ENCODE results near the gene PTPRG. TPM values are rescaled to one million over a fixed set of nuclear protein-coding genes. Genes with fewer than 3 reads are reported as not detected.

Gene PTPRG
- total and polyA plus RNA-seq, 2 of the 13 experiments (the other 11 are each of a cell fraction or from before 2014, with no cell fraction given): 8.0 to 25.3 TPM

- Histone ChIP-seq H3K27me3 (ENCODE audit: control insufficient read depth in 1 of 2, insufficient read depth in 2 of 2, low read length in 2 of 2) (no peaks in the 10 kb centered on the region), H3K9me3 (ENCODE audit: low read length) (no peaks in the 10 kb centered on the region), H3K36me3 (replicated peaks in 1 of 2; ENCODE audit: control insufficient read depth in 1 of 2, insufficient read depth in 2 of 2, low read length in 2 of 2) (no peaks in the 10 kb centered on the region), H3K4me3 (replicated peaks in 1 of 3; ENCODE audit: insufficient read depth in 1 of 3, low read depth in 2 of 3, low read length in 3 of 3) (no peak overlapping the region), H3K27ac (ENCODE audit: extremely low read length, insufficient read depth, low read length) (peak overlapping the region; percentile 56), H3K79me2 (ENCODE audit: insufficient read depth, low read length) (peaks cover 25% of the 10 kb centered on the region), H2AFZ (ENCODE audit: low read length) (no peak overlapping the region), H4K20me1 (ENCODE audit: insufficient read depth, low read length) (no peaks in the 10 kb centered on the region), H3K4me2 (ENCODE audit: low read depth, low read length) (0 out of 2 replicates have a peak overlapping the region, but pooled peaks have one; percentile 4), H3K4me1 (ENCODE audit: insufficient read depth, low read length) (peaks cover 85% of the 10 kb centered on the region), H3K9ac (ENCODE audit: insufficient read depth, low read depth, low read length) (no peak overlapping the region)
- FAIRE-seq (no peak), ATAC-seq (no peak), DNase-seq (ENCODE audit: low spot score) (no peak)
- BruUV-seq (replicated peaks): no TSS peak
- intact Hi-C loops (cut with micrococcal nuclease; ENCODE audit: unreplicated experiment): loop anchor here (5.0 kb wide), 2 partner anchors 100 to 165 kb away; partner anchors contain the start of gene PTPRG
- ChIA-PET CTCF (ENCODE audit: low intra/inter-chr PET ratio, low total read pairs) (no interaction called here), POLR2A (no interaction called here)
- 89% methylated on average over 5 of the region's 5 CpGs for WGBS (ENCODE audit: low lambda C conversion rate)
- in situ Hi-C loops (cut with HindIII; ENCODE audit: extremely low pct_ligation_motif_present, low pct_unique_long_range_greater_than_20kb): no loop called here
- TF ChIP-seq SCMH1 (CRISPR knock-in tag; IDR thresholded peaks at IDR 0.05; ENCODE audit: borderline replicate concordance): no peak
- TF ChIP-seq ATF3 (CRISPR knock-in tag; IDR thresholded peaks at IDR 0.05): no peak
- TF ChIP-seq RFXANK (CRISPR knock-in tag; IDR thresholded peaks at IDR 0.05): no peak
- no peak for TF ChIP-seq YEATS4 (CRISPR knock-in tag; IDR thresholded peaks at IDR 0.05; ENCODE audit: borderline replicate concordance)
- TF ChIP-seq PHF8 (CRISPR knock-in tag; IDR thresholded peaks at IDR 0.05): no peak
- no peak for TF ChIP-seq MTF2 (CRISPR knock-in tag; IDR thresholded peaks at IDR 0.05; ENCODE audit: borderline replicate concordance)
- TF ChIP-seq ZNF138 (CRISPR knock-in tag; IDR thresholded peaks at IDR 0.05; ENCODE audit: low read depth): no peak
Observed at GRCh38 chr3:61727435-61727834, 166.1 kb downstream of the PTPRG start.

DNA sequence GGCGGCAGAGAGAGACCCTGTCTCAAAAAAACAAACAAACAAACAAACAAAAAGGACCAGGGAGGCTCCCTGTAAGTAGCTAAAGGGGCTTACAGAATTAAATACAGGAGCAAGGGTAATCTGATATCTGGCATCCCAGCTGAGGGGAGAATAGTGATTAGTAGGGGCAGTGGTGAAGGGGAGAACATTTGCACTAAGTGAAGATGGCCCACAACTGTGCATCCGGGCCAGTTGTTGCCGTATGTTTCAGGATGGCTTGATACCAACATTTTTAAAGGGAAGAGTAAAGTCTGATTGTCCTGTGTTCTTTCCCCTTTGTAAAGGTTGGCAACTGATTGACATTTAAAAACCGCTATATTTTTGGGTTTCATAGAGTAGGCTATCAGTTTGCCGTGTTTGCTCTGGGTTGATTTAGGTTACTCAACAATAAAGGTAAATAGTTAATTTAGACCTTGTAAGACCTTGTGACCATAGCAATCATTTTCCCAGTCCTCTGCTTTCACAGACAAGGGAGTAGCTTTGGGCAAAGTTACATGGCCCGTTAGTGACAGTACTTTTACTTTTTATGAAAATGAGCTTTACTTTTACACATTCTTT, 167.8 kb downstream of the PTPRG start:
- H3K9me3 ChIP-seq (ENCODE audit: low read length): no peaks in the 10 kb centered on the region
- H3K9ac ChIP-seq (ENCODE audit: insufficient read depth, low read depth, low read length): peak overlapping the region; percentile 5; the same call in 1 of the 2 replicates
- H3K4me1 ChIP-seq (ENCODE audit: insufficient read depth, low read length): peaks cover 88% of the 10 kb centered on the region
- H3K79me2 ChIP-seq (ENCODE audit: insufficient read depth, low read length): peaks cover 21% of the 10 kb centered on the region
- 32% methylated on average over 6 of the region's 6 CpGs for WGBS (ENCODE audit: low lambda C conversion rate)
- H3K27ac ChIP-seq (ENCODE audit: extremely low read length, insufficient read depth, low read length): peak overlapping the region; percentile 45
- H3K36me3 ChIP-seq (replicated peaks in 1 of 2; ENCODE audit: control insufficient read depth in 1 of 2, insufficient read depth in 2 of 2, low read length in 2 of 2): no peaks in the 10 kb centered on the region
- no peaks in the 10 kb centered on the region for H3K27me3 ChIP-seq (ENCODE audit: control insufficient read depth in 1 of 2, insufficient read depth in 2 of 2, low read length in 2 of 2)
- peak overlapping the region; percentile 56 for H3K4me2 ChIP-seq (ENCODE audit: low read depth, low read length)
- BruUV-seq (replicated peaks): no TSS peak
- peak overlapping the region in 1 of 3 experiments; percentile 32; a peak in 1 of 6 replicates for H3K4me3 ChIP-seq (replicated peaks in 1 of 3; ENCODE audit: insufficient read depth in 1 of 3, low read depth in 2 of 3, low read length in 3 of 3)
- H4K20me1 ChIP-seq (ENCODE audit: insufficient read depth, low read length): no peaks in the 10 kb centered on the region
- H2AFZ ChIP-seq (ENCODE audit: low read length): no peak overlapping the region
- FAIRE-seq (peak; percentile 49), DNase-seq (ENCODE audit: low spot score) (peak; percentile 64), ATAC-seq (peak; percentile 37; the same call in 2 of the 3 replicates)
- CTCF ChIA-PET (ENCODE audit: low intra/inter-chr PET ratio, low total read pairs): no interaction called here
- intact Hi-C loops (cut with micrococcal nuclease; ENCODE audit: unreplicated experiment) (loop anchor here (5.0 kb wide), 2 partner anchors 102 to 167 kb away; partner anchors contain the start of gene PTPRG), in situ Hi-C loops (cut with HindIII; ENCODE audit: extremely low pct_ligation_motif_present, low pct_unique_long_range_greater_than_20kb) (no loop called here)
- POLR2A ChIA-PET: no interaction called here
- TF ChIP-seq ATF7-NPFF (CRISPR knock-in tag; IDR thresholded peaks at IDR 0.05; ENCODE audit: low read depth) (no peak), ISL2 (CRISPR knock-in tag; IDR thresholded peaks at IDR 0.05) (peak; percentile 47), CEBPG (CRISPR knock-in tag; IDR thresholded peaks at IDR 0.05) (peak; percentile 17; the same call in 1 of the 2 replicates), SAP130 (CRISPR knock-in tag; IDR thresholded peaks at IDR 0.05; ENCODE audit: low read depth) (0 out of 2 replicates have a peak, but pooled peaks have one; percentile 10), ZNF678 (CRISPR knock-in tag; IDR thresholded peaks at IDR 0.05) (no peak), ZNF597 (CRISPR knock-in tag; IDR thresholded peaks at IDR 0.05) (no peak), EP300 (IDR thresholded peaks at IDR 0.05; ENCODE audit: low read depth in 2 of 2, low read length in 2 of 2) (0 out of 4 replicates have a peak, but pooled peaks of 1 of the 2 experiments have one; percentile 35), EP300 (CRISPR knock-in tag; IDR thresholded peaks at IDR 0.05; ENCODE audit: borderline replicate concordance) (no peak), ZC3H4 (CRISPR knock-in tag; IDR thresholded peaks at IDR 0.05; ENCODE audit: borderline replicate concordance) (no peak), SOX6 (IDR thresholded peaks at IDR 0.05) (no peak), SOX6 (CRISPR knock-in tag; IDR thresholded peaks at IDR 0.05) (peak; percentile 22; the same call in 1 of the 2 replicates), ZFP82 (CRISPR knock-in tag; IDR thresholded peaks at IDR 0.05; ENCODE audit: borderline replicate concordance) (no peak), ZBTB7B (CRISPR knock-in tag; IDR thresholded peaks at IDR 0.05) (0 out of 2 replicates have a peak, but pooled peaks have one; percentile 33)

Measured in HepG2 (cell line).